ENCODE measurements around the gene LIMCH1.

GRCh38 chr4:41561244-41561643 is 23.3 kb downstream of the LIMCH1 start:
- no peak for TF ChIP-seq EZH2 (IDR thresholded peaks at IDR 0.05)
- no peak for TF ChIP-seq POLR2AphosphoS5 (IDR thresholded peaks at IDR 0.05; ENCODE audit: borderline replicate concordance, low read depth, low read length)
- no peak for TF ChIP-seq FOXP2 (optimal IDR thresholded peaks at IDR 0.05; ENCODE audit: control extremely low read depth, extremely low read length, insufficient read depth)
